Pons (tissue), 1 donor: ENCODE results near the gene BBX.

ENCODE experiments used
- DNase-seq: peaks from one replicate; pipeline ENCODE4 v3.0.0-alpha.2; 2016; ENCODE audit warnings: low spot score

BBX gene

DNA sequence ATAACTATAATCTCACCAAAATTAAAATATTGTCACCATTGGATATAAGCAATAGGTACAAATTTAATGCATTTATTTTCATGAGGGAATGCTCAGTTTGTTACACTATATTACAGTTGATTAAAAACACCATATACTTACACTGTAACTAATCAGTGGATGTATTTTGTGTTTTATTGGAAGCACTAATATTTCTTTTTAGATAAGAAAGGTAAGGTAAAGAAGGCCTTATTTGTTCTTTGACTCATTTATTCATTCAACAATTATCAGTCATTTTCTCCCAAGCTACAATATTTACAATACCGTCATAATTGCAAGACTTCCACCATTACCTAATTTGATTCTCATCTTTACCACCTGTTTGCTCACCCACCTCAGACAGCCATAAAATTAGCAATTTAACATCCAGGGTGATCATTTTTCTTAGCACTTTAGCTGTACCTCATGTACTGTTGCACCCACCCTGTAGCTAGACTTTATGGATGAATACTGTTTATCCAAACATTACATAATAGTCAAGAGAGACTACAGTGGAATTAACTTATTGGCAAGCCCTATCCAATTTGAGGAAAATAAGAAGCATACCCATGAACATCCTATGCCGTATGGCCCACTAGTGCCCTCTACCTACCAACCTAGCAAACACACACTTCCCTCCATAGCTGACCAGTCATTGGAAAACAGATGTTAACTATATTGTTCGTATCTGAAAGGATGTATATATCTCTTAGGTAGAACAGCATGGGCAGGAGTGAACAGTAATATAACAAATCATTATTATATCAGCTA, 229.6 kb downstream of the BBX start:
- peak; percentile 57 for DNase-seq

DNA sequence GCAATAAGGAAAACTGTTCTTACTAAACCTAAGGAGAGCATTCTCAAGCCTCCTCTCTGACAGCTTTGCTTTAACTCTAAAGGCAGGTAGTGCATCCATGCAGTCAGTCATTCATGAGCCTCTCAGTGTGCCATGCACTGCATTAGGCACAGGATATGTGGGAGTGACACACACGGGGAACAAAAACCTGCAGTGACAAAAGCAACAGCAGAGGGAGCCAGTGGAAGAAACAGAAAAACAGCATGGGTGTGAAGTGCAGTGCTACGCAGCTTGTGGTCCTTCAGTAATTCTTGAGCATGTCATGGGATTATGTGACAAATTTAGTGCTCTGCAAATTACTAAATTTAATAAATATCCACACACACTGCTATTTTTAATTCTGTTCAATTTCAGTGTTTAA, 230.7 kb downstream of the BBX start:
- peak; percentile 82 for DNase-seq

DNA sequence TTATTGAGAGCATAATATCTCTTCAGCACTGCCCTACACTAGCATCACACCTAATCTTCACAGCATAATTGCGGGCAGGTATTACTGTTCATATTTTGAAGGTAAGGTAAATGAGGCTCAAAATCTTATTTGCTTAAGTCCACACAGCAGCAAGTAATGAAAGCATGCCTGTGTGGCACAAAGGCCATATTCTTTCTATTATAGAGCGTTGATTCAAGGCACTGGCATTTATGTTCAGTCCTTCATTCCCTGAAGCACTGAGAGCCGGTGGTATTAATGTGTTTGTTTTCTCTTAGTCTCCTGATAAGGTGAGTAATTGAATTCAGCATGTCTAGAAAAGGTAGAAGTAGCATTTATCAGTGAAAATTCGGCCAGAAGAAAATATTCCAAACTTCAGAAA, 231.2 kb downstream of the BBX start:
- DNase-seq, result peak; percentile 28

- peak; percentile 78 for DNase-seq
These were observed 233.9 kb downstream of the BBX start for GRCh38 chr3:107756649-107757048.

DNA sequence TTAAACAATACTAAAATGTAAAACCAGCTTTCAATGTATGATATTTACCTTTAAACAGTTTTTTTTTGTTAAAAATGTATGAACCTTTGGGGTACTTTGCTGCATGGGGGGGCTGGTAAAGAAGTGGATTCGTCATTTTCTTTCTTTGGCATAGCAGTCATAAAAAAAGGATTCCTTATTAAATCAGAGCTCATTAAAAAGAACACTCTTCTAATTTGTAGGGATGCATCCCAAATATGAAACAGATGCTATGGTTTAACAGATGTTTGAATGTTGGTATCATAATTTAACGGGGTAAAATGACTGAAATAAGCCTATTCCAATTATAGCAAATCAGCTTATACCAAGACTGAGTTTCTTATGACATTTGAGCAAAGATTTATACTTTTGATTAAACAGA, 234.4 kb downstream of the BBX start:
- DNase-seq, result no peak

DNA sequence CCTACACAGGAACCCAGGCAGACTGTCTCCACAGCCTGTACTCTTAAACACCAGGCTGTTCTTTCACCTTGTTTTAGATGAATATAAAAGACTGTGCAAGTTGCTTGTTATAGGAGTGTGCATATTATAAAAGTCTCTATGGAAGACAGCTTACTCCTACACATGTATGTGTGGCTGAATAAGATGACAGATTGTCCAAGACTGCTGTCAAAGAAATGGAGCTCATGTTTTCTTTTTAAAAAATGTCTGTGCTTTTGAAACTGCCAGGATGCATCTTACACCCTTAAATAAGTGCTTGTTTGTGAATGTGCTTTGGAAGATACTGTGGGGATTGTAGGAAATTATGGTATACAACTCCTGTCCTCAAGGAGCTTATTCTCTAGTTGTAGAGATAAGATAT, 237.4 kb downstream of the BBX start:
- no peak for DNase-seq

DNA sequence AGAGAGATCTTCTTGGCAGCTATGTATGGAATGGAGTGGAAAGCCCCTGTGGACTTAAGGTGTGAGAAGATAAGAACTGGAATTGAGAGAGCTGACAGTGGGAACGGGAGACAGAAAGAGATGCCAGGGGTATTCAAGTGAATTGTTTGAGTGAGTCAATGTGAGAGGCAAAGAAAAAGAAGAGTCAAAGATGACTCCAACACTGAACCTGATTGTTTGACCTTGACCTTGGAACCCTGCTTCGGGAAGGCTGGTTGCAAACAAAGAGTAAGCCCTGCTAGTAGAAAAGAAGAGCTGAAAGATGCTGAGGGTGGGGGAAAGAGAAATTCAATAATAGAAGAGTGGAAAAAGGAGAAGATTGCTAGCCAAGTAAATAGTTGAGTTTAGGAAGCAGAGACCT, 238.6 kb downstream of the BBX start:
- DNase-seq, result no peak

DNA sequence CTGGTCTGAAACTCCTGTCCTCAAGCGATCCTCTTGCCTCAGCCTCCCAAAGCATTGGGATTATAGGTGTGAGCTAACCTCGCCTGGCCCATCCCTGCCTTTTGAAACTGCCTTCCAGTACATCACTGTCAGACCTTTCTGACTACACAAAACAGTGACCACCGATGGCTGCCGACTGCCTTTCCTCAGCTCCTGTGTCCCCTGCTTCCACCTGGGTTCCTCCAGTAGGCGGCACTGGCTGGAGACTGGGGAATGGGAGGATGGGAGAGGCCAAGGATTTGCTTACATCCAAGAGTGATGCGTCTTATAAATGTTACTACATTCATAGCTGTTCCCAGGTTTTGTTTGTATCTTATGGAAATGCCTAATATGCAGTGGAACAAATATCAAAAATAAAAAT, 242.8 kb downstream of the BBX start:
- DNase-seq, result no peak

DNA sequence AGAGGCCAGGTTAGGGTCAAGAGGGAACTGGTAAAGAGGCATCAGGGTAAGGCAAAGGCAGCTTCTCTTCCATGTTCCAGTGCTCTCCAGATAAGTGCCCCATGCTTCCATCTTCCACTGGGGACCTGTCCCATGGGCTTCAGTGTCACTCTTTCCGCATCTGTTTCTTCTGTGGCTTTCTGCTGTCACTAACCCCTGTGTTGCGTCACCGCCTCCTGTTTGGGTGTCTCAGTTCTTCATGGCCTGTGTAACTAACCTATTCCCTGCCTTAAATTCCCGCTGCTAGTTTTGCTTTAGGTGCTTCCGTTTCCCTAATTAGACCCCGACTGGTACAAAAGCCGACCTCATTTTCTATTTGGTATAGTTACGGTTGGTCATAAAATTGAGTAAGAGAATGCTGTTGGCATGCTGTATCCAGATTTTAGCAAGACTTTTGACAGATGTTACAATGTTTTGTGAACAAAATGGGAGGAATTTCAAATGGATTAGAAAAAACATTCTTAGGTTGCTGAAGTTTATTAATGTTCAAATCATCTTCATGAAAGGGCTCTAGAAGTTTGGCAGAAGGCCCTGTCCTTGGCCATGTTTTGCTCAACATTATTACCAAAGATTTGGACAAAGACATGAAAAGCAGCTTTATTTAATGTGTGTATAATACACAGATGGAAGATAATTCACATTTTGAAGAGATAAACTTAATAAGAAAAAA, 245.3 kb downstream of the BBX start:
- no peak for DNase-seq

DNA sequence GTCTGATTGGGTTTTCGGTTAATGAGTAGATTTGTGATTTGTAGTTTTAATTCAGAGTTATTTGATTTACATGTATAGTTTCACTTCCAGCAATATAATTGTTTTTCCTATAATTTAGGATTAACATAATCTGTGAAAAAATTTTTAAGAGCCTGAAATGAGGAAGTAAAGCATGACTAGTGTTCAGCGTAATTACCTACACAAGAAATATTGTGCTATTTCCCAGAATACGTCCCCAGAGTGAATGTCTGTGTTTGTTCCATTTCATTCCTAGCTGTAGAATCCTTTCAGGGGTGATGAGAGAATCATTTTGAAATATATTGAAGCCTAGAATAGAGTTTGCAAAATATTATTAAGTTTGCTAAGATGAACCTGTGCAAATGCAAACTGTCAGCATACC, 247.1 kb downstream of the BBX start:
- no peak for DNase-seq

DNA sequence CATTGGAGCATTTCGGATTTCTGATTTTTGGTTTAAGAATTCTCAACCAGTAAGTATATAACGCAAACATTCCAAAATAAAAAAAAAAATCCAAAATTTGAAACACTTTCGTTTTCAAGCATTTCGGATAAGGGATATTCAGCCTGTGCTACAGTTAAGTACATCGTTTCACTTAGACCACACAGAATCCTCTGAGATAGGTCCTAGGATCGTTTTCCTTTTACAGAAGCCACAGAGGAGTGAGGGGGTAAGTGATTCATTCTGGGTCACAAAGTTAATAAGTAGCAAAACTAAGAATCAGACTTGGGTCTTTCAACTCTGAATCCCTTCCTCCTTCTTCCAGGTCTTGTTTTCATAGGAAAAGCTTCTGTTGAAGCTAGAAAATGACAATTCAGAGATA, 249.3 kb downstream of the BBX start:
- DNase-seq, result no peak

DNA sequence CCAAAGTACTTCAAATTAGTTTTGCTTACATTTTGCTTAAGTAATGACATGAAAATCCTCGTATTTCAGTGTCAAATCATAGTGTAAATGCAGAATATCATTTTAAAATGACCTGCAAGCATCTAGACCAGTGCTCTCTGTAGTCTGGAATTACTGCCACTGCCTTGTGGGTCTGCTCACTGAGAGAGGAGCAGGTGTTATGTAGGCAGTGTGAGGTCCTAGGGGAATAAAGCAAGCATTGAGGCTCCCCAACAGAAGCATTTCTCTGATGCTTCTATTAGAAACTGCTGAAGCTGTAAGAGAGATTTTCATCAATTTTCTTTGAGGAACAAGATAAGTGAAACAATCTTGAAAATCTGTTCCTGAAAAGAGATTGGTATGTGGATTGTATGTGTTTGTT, 253.2 kb downstream of the BBX start:
- DNase-seq, result no peak

DNA sequence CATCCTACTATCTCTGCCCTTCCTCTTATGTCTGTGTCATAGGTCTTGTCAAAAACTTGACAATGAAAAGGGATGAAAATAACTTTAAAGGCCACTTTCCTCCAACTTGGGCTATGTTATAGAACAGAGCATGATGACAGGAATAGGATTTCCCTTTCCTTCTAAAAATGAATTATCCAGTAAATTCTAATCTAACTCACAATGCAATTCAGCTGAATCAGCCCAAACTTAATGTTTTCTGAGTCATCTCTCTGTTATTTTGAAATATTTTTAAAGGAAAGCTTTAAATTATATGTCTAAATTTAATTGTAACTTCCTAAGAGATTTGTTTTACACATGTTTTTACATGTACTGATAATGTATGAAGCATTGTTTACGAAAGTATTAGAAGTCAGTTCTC, 258.5 kb downstream of the BBX start:
- DNase-seq, result no peak

GRCh38 chr3:107782054-107782453, 259.3 kb downstream of the BBX start:
- no peak for DNase-seq

DNA sequence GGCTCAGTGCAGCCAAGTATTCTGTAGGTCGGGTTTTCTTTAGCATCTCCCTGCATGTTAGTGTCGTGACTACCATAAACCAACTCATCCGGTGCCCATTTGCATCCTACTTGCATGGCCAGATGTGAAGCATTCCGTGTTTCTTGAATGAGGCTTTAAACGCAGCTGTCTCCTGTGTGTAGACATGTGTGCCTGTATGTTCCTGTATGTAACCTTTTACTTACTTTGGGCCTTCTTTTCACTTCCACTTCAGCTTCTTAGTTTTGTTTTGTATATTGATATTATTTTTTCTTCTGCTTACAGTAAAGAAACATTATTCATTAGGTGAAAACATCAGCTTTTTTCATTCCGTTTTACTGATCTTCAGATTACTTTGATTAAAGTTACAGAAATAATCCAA, 267.9 kb downstream of the BBX start:
- no peak for DNase-seq

DNA sequence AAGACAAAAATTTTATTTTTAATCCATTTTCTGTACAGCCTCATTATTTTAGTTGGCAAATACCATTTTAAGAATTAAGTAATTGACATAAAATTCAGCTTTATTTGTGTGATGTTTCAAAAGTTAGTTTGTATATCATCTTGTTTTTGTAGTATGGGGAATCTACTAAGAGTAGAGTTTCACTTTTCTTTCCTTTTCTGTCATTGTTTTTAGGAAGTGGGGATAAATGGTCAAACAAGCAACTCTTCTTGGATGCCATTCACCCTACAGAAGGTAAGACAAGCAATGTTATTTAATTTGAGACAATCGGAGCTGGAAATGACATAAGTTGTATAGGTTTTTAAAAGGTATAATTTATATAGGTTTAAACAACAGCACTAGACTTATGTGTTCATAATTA, 268.3 kb downstream of the BBX start:
- no peak for DNase-seq

DNA sequence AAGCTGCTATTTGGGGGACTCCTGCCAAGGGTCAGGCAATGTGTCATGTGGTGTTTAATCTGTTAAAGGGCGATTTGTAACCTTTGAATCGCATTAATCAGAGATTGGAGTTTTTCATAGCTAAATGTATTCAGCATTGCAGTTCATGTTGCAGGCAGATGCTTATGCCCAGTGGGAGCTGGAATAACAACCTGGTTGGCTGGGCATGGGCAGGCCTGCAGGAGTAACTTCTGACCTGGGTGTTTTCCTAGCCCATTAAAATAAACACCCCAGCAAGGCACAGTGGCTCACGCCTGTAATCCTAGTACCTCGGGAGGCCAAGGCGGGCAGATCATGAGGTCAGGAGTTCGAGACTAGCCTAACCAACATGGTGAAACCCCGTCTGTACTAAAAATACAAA, 268.7 kb downstream of the BBX start:
- DNase-seq, result no peak

DNA sequence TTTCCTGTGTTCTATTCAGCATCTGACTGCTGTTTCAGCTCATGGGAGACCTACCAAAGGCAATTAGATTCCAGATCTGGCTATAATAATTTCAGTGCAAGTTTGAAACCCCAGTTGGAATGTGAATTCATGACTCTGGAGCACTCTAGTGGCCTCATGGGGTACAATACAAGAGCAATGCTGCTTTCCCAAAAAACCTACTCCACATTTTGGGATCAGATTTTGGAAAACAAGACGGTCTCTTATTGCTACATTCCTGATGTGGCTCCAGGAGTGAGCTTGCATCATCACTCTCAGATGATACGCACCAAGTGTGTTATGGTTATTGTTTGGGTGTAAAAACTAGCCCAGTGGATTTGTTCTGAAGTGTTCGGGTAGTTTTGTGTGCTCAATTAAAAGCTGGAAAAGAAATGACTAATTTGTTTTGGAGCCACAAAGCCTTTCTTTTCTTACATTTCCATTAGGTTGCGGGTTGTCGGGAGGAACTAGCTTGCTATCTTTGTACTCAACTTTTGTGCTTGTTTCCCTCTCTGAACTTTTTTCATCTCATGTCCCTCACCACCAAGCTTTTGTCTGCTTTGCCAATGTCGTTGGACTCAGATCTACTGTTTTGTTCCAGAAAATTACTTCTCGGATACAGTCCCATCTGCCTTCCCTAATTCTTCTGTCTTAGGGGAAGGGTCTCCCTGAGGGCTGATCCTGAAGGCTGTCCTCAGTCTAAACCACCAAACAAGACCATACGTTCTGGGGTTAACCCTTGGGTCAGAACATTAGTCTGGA, 272.1 kb downstream of the BBX start:
- peak; percentile 59 for DNase-seq

DNA sequence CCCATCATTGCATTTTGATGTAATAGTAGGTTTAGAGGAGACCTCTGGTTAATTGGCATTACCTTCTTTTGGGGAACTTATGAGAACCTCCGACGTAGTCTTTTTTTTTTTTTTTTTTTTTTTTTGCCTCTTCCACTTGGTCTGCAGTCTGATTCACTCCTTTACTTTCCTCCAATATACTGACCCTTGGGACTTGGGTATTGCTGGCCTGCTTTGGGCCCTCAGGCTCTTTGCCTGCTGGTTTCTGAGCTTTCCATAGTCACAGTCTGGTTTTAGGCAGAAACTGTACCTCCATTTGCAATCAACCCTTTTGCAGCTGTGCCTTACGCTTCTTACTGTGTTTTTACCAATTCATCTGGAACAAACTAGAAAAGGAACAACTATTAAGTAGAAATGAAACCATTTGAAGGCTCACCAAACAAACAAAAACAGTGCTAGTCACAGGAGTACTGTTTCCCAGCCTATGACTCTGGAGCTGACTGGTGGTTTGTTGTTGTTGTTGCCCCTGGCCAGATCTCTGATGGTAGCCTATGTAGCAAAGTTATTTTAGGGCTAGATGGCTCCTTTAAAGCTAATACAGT, 272.8 kb downstream of the BBX start:
- DNase-seq, result no peak

DNA sequence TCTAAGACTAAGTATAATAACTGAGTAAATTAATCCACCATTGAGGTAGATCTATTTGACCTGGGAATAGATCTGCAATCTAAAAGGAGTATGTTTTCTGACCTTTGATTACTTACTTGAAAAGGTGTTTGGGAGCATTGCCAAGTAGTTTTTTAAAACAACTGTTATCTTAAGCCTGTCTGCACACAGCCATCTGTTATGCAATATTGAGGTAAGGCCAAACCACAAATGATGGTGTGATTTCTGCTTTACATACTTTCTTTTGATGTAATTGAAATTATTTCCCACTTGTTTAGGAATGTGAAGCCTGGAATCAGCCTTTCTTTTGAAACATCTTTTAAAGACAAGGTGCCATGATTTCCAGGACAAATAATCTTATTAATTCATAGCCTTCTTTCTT, 274.0 kb downstream of the BBX start:
- DNase-seq, result no peak

DNA sequence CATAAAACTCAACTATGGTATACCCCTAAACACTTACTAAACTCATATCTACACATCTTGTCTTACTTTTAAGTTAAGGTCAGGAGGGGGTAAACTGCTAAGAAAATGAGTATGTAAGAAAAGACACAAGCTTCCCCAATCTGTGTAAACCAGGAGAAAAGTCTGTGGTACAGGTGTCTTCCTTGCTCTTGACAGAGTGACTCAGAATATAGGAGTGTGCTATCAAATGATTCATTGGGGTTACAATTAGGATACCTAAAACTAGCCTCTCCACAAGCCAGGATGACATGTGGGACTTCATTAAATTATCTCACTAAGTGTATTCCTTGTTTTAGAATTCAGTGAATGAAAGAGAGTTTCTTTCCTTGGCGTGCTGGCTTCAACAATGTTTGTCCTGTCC, 274.8 kb downstream of the BBX start:
- DNase-seq, result no peak

DNA sequence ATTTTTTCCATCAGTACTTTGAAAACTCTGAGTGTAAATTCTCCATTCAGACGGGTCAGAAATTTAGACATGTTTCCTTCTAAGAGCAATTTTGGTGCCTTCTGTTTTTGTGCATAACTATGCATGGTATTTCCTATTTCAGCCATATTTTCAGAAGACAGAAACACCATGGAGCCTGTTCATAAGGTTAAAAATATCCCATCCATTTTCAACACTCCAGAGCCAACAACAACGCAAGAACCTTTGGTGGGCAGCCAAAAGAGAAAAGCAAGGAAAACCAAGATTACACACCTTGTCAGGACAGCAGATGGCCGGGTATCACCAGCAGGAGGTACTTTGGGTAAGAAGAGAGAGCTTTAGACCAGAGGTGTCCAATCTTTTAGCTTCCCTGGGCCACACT, 275.6 kb downstream of the BBX start:
- no peak for DNase-seq

- DNase-seq, result peak; percentile 87
These were observed 277.9 kb downstream of the BBX start for GRCh38 chr3:107800710-107801109.
